GM12878 (cell line): Measurements from ENCODE around the gene PSAT1. TPM values are rescaled to one million over a fixed set of nuclear protein-coding genes. Genes with fewer than 3 reads are reported as not detected.

ENCODE experiments used
- ATAC-seq: fragments of 200-7000 bp; cut with Tn5 transposase; 3 replicates; pipeline ENCODE4 v1.9.1; 2020; ENCODE audit warnings: mild to moderate bottlenecking, moderate library complexity
- BruUV-seq: library from RNA; stranded (reverse); fragments of 400-500 nt; replicated peaks from 2 replicates; lab custom pipeline; 2021; lab: Mats Ljungman, UMichigan
- CTCF ChIA-PET: fragments of 300-600 bp; sonication (Branson Sonifier 250); formaldehyde crosslinking; extraction: SDS; loops from one replicate; lab custom pipeline; 2021; ENCODE audit warnings: inconsistent platforms; lab: Yijun Ruan, JAX
- POLR2A ChIA-PET: fragments of 350-600 bp; formaldehyde crosslinking; extraction: SDS; loops from one replicate; lab custom pipeline; 2021; ENCODE audit warnings: inconsistent platforms; lab: Charles Lee
- RAD21 ChIA-PET: fragments of 300-600 bp; sonication (Branson Sonifier 250); formaldehyde crosslinking; loops from one replicate; lab custom pipeline; 2023; ENCODE audit warnings: antibody characterized with exemption; ENCODE audit not compliant: unreplicated experiment; lab: Charles Lee
- SMC1A ChIA-PET: fragments of 300-600 bp; sonication (Branson Sonifier 250); formaldehyde crosslinking; loops from one replicate; lab custom pipeline; 2023; ENCODE audit not compliant: unreplicated experiment, uncharacterized antibody; lab: Charles Lee
- DNase-seq: peaks from one replicate; pipeline ENCODE4 v3.0.0-alpha.2; 2011; ENCODE audit warnings: low read depth, low spot score
- FAIRE-seq: peaks from 3 replicates; lab custom pipeline; 2011; peaks lifted over from hg19 to GRCh38; lab: Jason Lieb, UNC
- H2AFZ ChIP-seq: 2 replicates; pipeline ENCODE4 v1.6.0; 2011; ENCODE audit warnings: low read depth, low read length, control low read depth; ENCODE audit not compliant: control insufficient read depth
- H3K27ac ChIP-seq: 2 replicates; pipeline ENCODE4 v1.5.1; 2011; ENCODE audit warnings: control low read depth; ENCODE audit not compliant: control insufficient read depth, insufficient read depth
- H3K27me3 ChIP-seq, 2 experiments: replicated peaks in 1 of 2; 2 replicates each; pipeline versions ENCODE4 v1.6.0 to v1.6.1; 2011; ENCODE audit warnings: low read length in 1 of 2; ENCODE audit not compliant: control insufficient read depth in 2 of 2, insufficient read depth in 2 of 2
- H3K36me3 ChIP-seq, 2 experiments: 2 replicates each; pipeline ENCODE4 v1.5.1; 2011; ENCODE audit warnings: low read length in 1 of 2; ENCODE audit not compliant: control insufficient read depth in 2 of 2, insufficient read depth in 2 of 2
- H3K4me1 ChIP-seq: 2 replicates; pipeline ENCODE4 v1.6.1; 2011; ENCODE audit warnings: mild to moderate bottlenecking, low read length, moderate library complexity, mixed read lengths; ENCODE audit not compliant: control insufficient read depth, insufficient read depth
- H3K4me2 ChIP-seq: 2 replicates; pipeline ENCODE4 v1.6.0; 2011; ENCODE audit warnings: control low read depth; ENCODE audit not compliant: control insufficient read depth, insufficient read depth
- H3K4me3 ChIP-seq: fragments of 200-600 bp; sonication (generic); 2 replicates; pipeline ENCODE4 v1.5.1; 2016
- H3K79me2 ChIP-seq: 2 replicates; pipeline ENCODE4 v1.6.0; 2011; ENCODE audit warnings: low read length; ENCODE audit not compliant: control insufficient read depth, insufficient read depth
- H3K9ac ChIP-seq: 2 replicates; pipeline ENCODE4 v1.8.0; 2011; ENCODE audit warnings: low read length, control low read depth, mixed read lengths; ENCODE audit not compliant: control insufficient read depth, insufficient read depth
- H3K9me3 ChIP-seq: replicated peaks from 3 replicates; pipeline ENCODE4 v1.5.1; 2011; ENCODE audit warnings: mild to moderate bottlenecking, low read length; ENCODE audit not compliant: control insufficient read depth, insufficient read depth
- H4K20me1 ChIP-seq: 2 replicates; pipeline ENCODE4 v1.6.0; 2011; ENCODE audit not compliant: control insufficient read depth, insufficient read depth
- ATF3 ChIP-seq: IDR thresholded peaks from 2 replicates; pipeline ENCODE4 v1.6.1; 2011; ENCODE audit warnings: low read depth, mild to moderate bottlenecking, low read length, moderate library complexity, borderline replicate concordance; ENCODE audit errors: extremely low read depth
- CBX5 ChIP-seq: sonication (generic); IDR thresholded peaks from 2 replicates; pipeline ENCODE4 v1.6.1; 2016; ENCODE audit warnings: low read depth, moderate library complexity, mild to moderate bottlenecking, inconsistent platforms
- HCFC1 ChIP-seq: fragments of 150-350 bp; IDR thresholded peaks from 2 replicates; pipeline ENCODE4 v1.6.1; 2014; ENCODE audit warnings: low read length
- NFYB ChIP-seq: IDR thresholded peaks from 2 replicates; pipeline ENCODE4 v1.6.1; 2011; ENCODE audit warnings: low read depth, mild to moderate bottlenecking, low read length, improper control_type of control experiment, moderate library complexity; ENCODE audit not compliant: insufficient read depth
- RAD21 ChIP-seq: IDR thresholded peaks from 2 replicates; pipeline ENCODE4 v1.6.1; 2011; ENCODE audit warnings: mild to moderate bottlenecking, low read depth, low read length, moderate library complexity; ENCODE audit not compliant: insufficient read depth
- RAD51 ChIP-seq: fragments of 450-650 bp; IDR thresholded peaks from 2 replicates; pipeline ENCODE4 v1.6.1; 2016; ENCODE audit warnings: moderate library complexity, mild to moderate bottlenecking, inconsistent platforms
- SREBF2 ChIP-seq: IDR thresholded peaks from 2 replicates; pipeline ENCODE4 v1.6.1; 2012; ENCODE audit warnings: mild to moderate bottlenecking, low read length
- TCF7 ChIP-seq: IDR thresholded peaks from 2 replicates; pipeline ENCODE4 v1.6.1; 2014; ENCODE audit warnings: antibody characterized with exemption, borderline replicate concordance
- ZBTB40 ChIP-seq: fragments of 450-650 bp; IDR thresholded peaks from 2 replicates; pipeline ENCODE4 v1.6.1; 2016; ENCODE audit warnings: mild to moderate bottlenecking, moderate library complexity, borderline replicate concordance
- ZNF217 ChIP-seq: fragments of 450-650 bp; IDR thresholded peaks from 2 replicates; pipeline ENCODE4 v1.6.1; 2017; ENCODE audit warnings: antibody characterized with exemption, mild to moderate bottlenecking
- WGBS: methylation state at CpG from one replicate; pipeline ENCODE4 v1.1.6; 2016; ENCODE audit warnings: low lambda C conversion rate; ENCODE audit not compliant: insufficient replicate concordance, insufficient coverage; ENCODE audit errors: missing lambda C conversion rate; 5-methylcytosine and 5-hydroxymethylcytosine counted together
- in situ Hi-C: fragments of 300-500 bp; cut with MboI; formaldehyde crosslinking; loops from 9 replicates; pipeline ENCODE4 v1.14.3; 2018; ENCODE audit warnings: mixed read lengths
- intact Hi-C: fragments of 100-400 bp; cut with micrococcal nuclease; formaldehyde crosslinking; loops from one replicate; pipeline ENCODE4 v1.14.2; 2022; ENCODE audit not compliant: unreplicated experiment
- polyA plus RNA-seq, 11 experiments: library from polyadenylated mRNA; depleted of rRNA in 4 of 11; unstranded in 6 of 11; stranded (reverse) in 5 of 11; fragments of >200 nt; fragmentation: Nextera tagmentation in 4 of 11; fragmentation: Illumina TruSeq in 1 of 11; extraction: Ambion mirVana in 4 of 11; extraction: Trizol in 1 of 11; gene quantifications; 1 replicate in 1 of 11; 2 replicates in 10 of 11; pipeline versions ENCODE4 v1.2.1 to v1.2.3, GENCODE V29; 2011 to 2016; ENCODE audit warnings: inconsistent platforms in 2 of 11, missing spikeins in 2 of 11, low read depth in 1 of 11
- total RNA-seq, 4 experiments: library from RNA; depleted of rRNA in 3 of 4; stranded (reverse); fragments of >200 nt in 3 of 4; fragmentation: Illumina TruSeq in 1 of 4; extraction: Trizol in 1 of 4; gene quantifications; 2 replicates each; pipeline versions ENCODE4 v1.2.1 to v1.2.3, GENCODE V29; 2013 to 2021

PSAT1 gene
- total and polyA plus RNA-seq, 10 of the 15 experiments (the other 5 are each of a cell fraction or from before 2014, with no cell fraction given), result 35.1 to 126 (median 51.9) TPM

DNA sequence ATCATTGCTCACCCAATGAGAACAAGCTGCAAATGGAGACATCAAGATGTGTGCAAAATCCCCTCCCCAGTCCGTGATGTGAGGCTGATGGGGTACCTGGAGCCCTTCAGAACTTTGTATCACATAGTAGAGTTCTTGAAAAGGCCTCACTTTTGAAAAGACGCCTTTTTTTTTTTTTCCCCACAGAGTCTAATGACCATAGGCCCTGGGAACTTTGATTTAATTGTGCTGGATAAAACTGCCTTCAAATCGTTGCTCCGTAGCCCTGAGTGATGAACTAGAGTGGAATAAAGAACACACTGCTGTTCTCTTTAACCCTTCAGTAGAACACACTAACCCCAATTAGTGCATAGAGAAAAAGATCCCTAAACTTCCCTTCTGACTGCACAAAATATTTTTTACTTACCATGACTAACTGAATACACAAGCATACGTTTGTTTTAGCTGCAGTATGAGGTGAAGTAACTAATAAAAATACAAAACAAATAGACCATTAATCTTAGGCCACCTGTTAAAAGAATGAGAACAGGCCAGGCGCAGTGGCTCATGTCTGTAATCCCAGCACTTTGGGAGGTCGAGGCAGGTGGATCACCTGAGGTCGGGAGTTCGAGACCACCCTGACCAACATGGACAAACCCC lies 15.1 kb downstream of the PSAT1 start:
- no peak for ATAC-seq
- TF ChIP-seq RAD51, result no peak
- no peak for TF ChIP-seq SREBF2
- POLR2A ChIA-PET, result no interaction called here
- RAD21 ChIA-PET, result no interaction called here
- H2AFZ ChIP-seq, result no peak overlapping the region
- H3K79me2 ChIP-seq, result no peaks in the 10 kb centered on the region
- no peak for FAIRE-seq
- no peaks in the 10 kb centered on the region for H3K27me3 ChIP-seq
- no peak overlapping the region for H3K9ac ChIP-seq
- H3K4me1 ChIP-seq, result no peaks in the 10 kb centered on the region
- DNase-seq, result no peak
- no peaks in the 10 kb centered on the region for H4K20me1 ChIP-seq
- H3K36me3 ChIP-seq, result peaks cover 2 to 5% of the 10 kb centered on the region in 2 experiments; a peak in 3 of 4 replicates
- intact Hi-C loops, result no loop called here
- BruUV-seq, result no TSS peak
- no peak overlapping the region for H3K27ac ChIP-seq
- no peak overlapping the region for H3K4me3 ChIP-seq
- CTCF ChIA-PET, result no interaction called here
- WGBS, result 82% methylated on average over 9 of the region's 9 CpGs
- in situ Hi-C loops, result no loop called here
- H3K4me2 ChIP-seq, result no peak overlapping the region
- no peaks in the 10 kb centered on the region for H3K9me3 ChIP-seq
- SMC1A ChIA-PET, result no interaction called here

DNA sequence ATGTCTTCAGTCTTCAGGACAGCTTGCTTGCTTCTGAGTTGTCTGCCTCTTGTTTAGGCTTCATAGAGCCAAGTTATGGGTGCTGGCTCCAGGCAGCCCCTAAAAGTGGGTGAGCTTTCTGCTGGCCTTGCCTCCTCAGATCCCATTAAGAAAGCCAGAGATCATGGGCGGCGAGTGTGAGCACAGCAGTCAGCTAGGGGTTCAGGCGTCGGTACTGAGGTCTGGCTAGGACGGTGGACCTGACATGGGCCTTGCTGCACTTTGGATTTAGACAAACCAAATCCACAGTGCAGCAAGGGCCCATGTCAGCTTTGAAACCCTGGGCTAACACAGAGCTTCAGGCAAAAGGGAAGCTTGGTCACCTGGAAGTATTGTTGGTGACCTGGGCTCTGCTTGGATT lies 17.6 kb downstream of the PSAT1 start:
- Histone ChIP-seq H3K4me1 (no peaks in the 10 kb centered on the region), H3K4me2 (no peak overlapping the region), H3K27me3 (no peaks in the 10 kb centered on the region), H3K9ac (no peak overlapping the region), H2AFZ (no peak overlapping the region), H4K20me1 (no peaks in the 10 kb centered on the region), H3K36me3 (peaks cover 2 to 10% of the 10 kb centered on the region in 2 experiments; a peak in 3 of 4 replicates), H3K9me3 (no peaks in the 10 kb centered on the region), H3K79me2 (no peaks in the 10 kb centered on the region), H3K27ac (no peak overlapping the region), H3K4me3 (no peak overlapping the region)
- DNase-seq (no peak), FAIRE-seq (no peak), ATAC-seq (no peak)
- intact Hi-C loops (no loop called here), in situ Hi-C loops (no loop called here)
- ChIA-PET POLR2A (no interaction called here), SMC1A (no interaction called here), CTCF (interaction anchor here (1.0 kb wide), 1 partner anchor 56 kb away, joined by 3 read pairs; no protein-coding TSS in a partner anchor), RAD21 (no interaction called here)
- over 99% methylated on average over 5 of the region's 5 CpGs for WGBS
- no TSS peak for BruUV-seq
- TF ChIP-seq ATF3 (no peak), HCFC1 (no peak), ZNF217 (no peak), TCF7 (no peak), CBX5 (no peak), NFYB (no peak), RAD21 (no peak), ZBTB40 (no peak)
